K562 (cell line): ENCODE data around the gene ALDH9A1. TPM values are rescaled to one million over a fixed set of nuclear protein-coding genes. Genes with fewer than 3 reads are reported as not detected.
A peak's percentile ranks its signal among the peaks of the same experiment; 100 is the strongest.

Source experiments
- EP400 ChIP-seq: fragments of 450-650 bp; IDR thresholded peaks from 2 replicates; pipeline ENCODE4 v1.6.1; 2017; ENCODE audit warnings: antibody characterized with exemption, mild to moderate bottlenecking, moderate library complexity
- ETV1 ChIP-seq: fragments of 450-650 bp; conservative IDR thresholded peaks from 2 replicates; pipeline ENCODE4 v1.6.1; 2016; ENCODE audit warnings: missing genetic modification characterization, control low read depth, low read depth, missing compliant biosample characterization
- FOXM1 ChIP-seq, 2 experiments: fragments of 450-650 bp in 1 of 2; sonication (generic) in 1 of 2; formaldehyde crosslinking in 1 of 2; IDR thresholded peaks; 2 replicates each; pipeline versions ENCODE4 v1.6.1 to v1.9.0; 2017 to 2022; ENCODE audit warnings: low read depth in 2 of 2, mild to moderate bottlenecking in 2 of 2, missing genetic modification reagents in 1 of 2, moderate library complexity in 1 of 2
- HES1 ChIP-seq: fragments of 450-650 bp; IDR thresholded peaks from 2 replicates; pipeline ENCODE4 v1.6.1; 2016; ENCODE audit warnings: low read depth, mild to moderate bottlenecking, moderate library complexity
- HMGN3 ChIP-seq: IDR thresholded peaks from 2 replicates; pipeline ENCODE4 v1.6.1; 2011; ENCODE audit warnings: borderline replicate concordance, low read depth, mild to moderate bottlenecking, mixed read lengths, low read length; ENCODE audit not compliant: insufficient read length; ENCODE audit errors: extremely low read depth
- HNRNPLL ChIP-seq: fragments of 200-400 bp; formaldehyde crosslinking; IDR thresholded peaks from 2 replicates; pipeline ENCODE4 v1.6.1; 2017; ENCODE audit warnings: low read length, low read depth, mild to moderate bottlenecking; ENCODE audit not compliant: poor library complexity, severe bottlenecking
- KAT8 ChIP-seq: fragments of 450-650 bp; IDR thresholded peaks from 2 replicates; pipeline ENCODE4 v1.6.1; 2016; ENCODE audit warnings: low read depth, mild to moderate bottlenecking
- MXI1 ChIP-seq: IDR thresholded peaks from 2 replicates; pipeline ENCODE4 v1.6.1; 2011; ENCODE audit warnings: low read depth, mild to moderate bottlenecking, improper control_type of control experiment, low read length
- POLR2AphosphoS2 ChIP-seq: IDR thresholded peaks from 2 replicates; pipeline ENCODE4 v1.6.1; 2012; ENCODE audit warnings: low read length, improper control_type of control experiment
- SREBF2 ChIP-seq: sonication (generic); formaldehyde crosslinking; IDR thresholded peaks from 2 replicates; pipeline ENCODE4 v1.4.0; 2020; ENCODE audit warnings: mild to moderate bottlenecking, missing genetic modification reagents
- TEAD4 ChIP-seq, 2 experiments: sonication (generic) in 1 of 2; formaldehyde crosslinking in 1 of 2; IDR thresholded peaks; 2 replicates each; pipeline versions ENCODE4 v1.6.1 to v1.8.0; 2012 to 2022; ENCODE audit warnings: borderline replicate concordance in 1 of 2, inconsistent platforms in 1 of 2, low read length in 1 of 2, mild to moderate bottlenecking in 1 of 2, missing genetic modification reagents in 1 of 2
- TRIM24 ChIP-seq, 2 experiments: fragments of 450-650 bp; IDR thresholded peaks; 2 replicates each; pipeline ENCODE4 v1.6.1; 2016
- ZBTB2 ChIP-seq: fragments of 450-650 bp; IDR thresholded peaks from 2 replicates; pipeline ENCODE4 v1.6.1; 2016; ENCODE audit warnings: antibody characterized with exemption
- ZNF121 ChIP-seq: sonication (generic); formaldehyde crosslinking; conservative IDR thresholded peaks from 2 replicates; pipeline ENCODE4 v1.8.0; 2022; ENCODE audit warnings: missing genetic modification reagents
- ZNF696 ChIP-seq: fragments of 250-450 bp; sonication (Bioruptor Pico); conservative IDR thresholded peaks from 2 replicates; pipeline ENCODE4 v1.4.0; 2020; ENCODE audit warnings: mild to moderate bottlenecking, moderate library complexity
- polyA plus RNA-seq, 8 experiments: library from polyadenylated mRNA; depleted of rRNA in 4 of 8; stranded (reverse) in 5 of 8; unstranded in 3 of 8; fragments of >200 nt; fragmentation: Nextera tagmentation in 2 of 8; fragmentation: Illumina TruSeq in 1 of 8; extraction: Ambion mirVana in 2 of 8; extraction: Trizol in 1 of 8; gene quantifications; 2 replicates each; pipeline versions ENCODE4 v1.2.1 to v1.2.3, GENCODE V29; 2011 to 2014; ENCODE audit warnings: inconsistent platforms in 1 of 8, missing spikeins in 1 of 8
- total RNA-seq, 7 experiments: library from RNA; depleted of rRNA in 6 of 7; stranded (reverse); fragments of >200 nt in 6 of 7; fragmentation: Illumina TruSeq in 2 of 7; extraction: Trizol in 2 of 7; gene quantifications; 2 replicates each; pipeline versions ENCODE4 v1.2.1 to v1.2.3, GENCODE V29; 2011 to 2021; ENCODE audit warnings: low replicate concordance in 1 of 7
- TF ChIP-seq, protein P1 (sequence below): sonication (generic); formaldehyde crosslinking; IDR thresholded peaks from 2 replicates; pipeline ENCODE4 v1.8.0; 2023; ENCODE audit warnings: mild to moderate bottlenecking, missing genetic modification reagents
- TF ChIP-seq, protein P2 (sequence below): sonication (generic); formaldehyde crosslinking; IDR thresholded peaks from 2 replicates; pipeline ENCODE4 v1.9.0; 2022; ENCODE audit warnings: mild to moderate bottlenecking, missing genetic modification reagents

Gene ALDH9A1
- total and polyA plus RNA-seq, 9 of the 15 experiments (the other 6 are each of a cell fraction or from before 2014, with no cell fraction given), result 26.5 to 54.3 (median 39.2) TPM

- TF ChIP-seq, protein P1, sequence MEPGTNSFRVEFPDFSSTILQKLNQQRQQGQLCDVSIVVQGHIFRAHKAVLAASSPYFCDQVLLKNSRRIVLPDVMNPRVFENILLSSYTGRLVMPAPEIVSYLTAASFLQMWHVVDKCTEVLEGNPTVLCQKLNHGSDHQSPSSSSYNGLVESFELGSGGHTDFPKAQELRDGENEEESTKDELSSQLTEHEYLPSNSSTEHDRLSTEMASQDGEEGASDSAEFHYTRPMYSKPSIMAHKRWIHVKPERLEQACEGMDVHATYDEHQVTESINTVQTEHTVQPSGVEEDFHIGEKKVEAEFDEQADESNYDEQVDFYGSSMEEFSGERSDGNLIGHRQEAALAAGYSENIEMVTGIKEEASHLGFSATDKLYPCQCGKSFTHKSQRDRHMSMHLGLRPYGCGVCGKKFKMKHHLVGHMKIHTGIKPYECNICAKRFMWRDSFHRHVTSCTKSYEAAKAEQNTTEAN, result no peak
- TF ChIP-seq FOXM1 (IDR thresholded peaks at IDR 0.05; ENCODE audit: low read depth) (0 out of 2 replicates have a peak, but pooled peaks have one; percentile 61), FOXM1 (CRISPR knock-in tag; IDR thresholded peaks at IDR 0.05; ENCODE audit: low read depth) (no peak), HNRNPLL (peak; percentile 52), MXI1 (no peak), EP400 (peak; percentile 95), KAT8 (no peak), TRIM24 (IDR thresholded peaks at IDR 0.05) (peak in 1 of 2 experiments; percentile 52; a peak in 1 of 4 replicates), POLR2AphosphoS2 (no peak), HMGN3 (peak; percentile 64), ZBTB2 (peak; percentile 81), SREBF2 (no peak), TEAD4 (IDR thresholded peaks at IDR 0.05; ENCODE audit: low read length) (no peak), TEAD4 (CRISPR knock-in tag; IDR thresholded peaks at IDR 0.05; ENCODE audit: borderline replicate concordance) (0 out of 2 replicates have a peak, but pooled peaks have one; percentile 23), ZNF121 (CRISPR knock-in tag) (no peak), ETV1 (tag) (no peak), HES1 (0 out of 2 replicates have a peak, but pooled peaks have one; percentile 30), ZNF696 (no peak)
- TF ChIP-seq, protein P2, sequence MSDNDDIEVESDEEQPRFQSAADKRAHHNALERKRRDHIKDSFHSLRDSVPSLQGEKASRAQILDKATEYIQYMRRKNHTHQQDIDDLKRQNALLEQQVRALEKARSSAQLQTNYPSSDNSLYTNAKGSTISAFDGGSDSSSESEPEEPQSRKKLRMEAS (CRISPR knock-in tag), result peak; percentile 87
Measured at GRCh38 chr1:165630629-165631341, 67.6 kb downstream of the ALDH9A1 start, which contains the start of gene MGST3 (continued).
